GM12878 (cell line): ENCODE data around the gene FGR. TPM values are rescaled to one million over a fixed set of nuclear protein-coding genes. Genes with fewer than 3 reads are reported as not detected.

ENCODE experiments used
- ATAC-seq: fragments of 200-7000 bp; cut with Tn5 transposase; 3 replicates; pipeline ENCODE4 v1.9.1; 2020; ENCODE audit warnings: mild to moderate bottlenecking, moderate library complexity
- BruUV-seq: library from RNA; stranded (reverse); fragments of 400-500 nt; replicated peaks from 2 replicates; lab custom pipeline; 2021; lab: Mats Ljungman, UMichigan
- CTCF ChIA-PET: fragments of 300-600 bp; sonication (Branson Sonifier 250); formaldehyde crosslinking; extraction: SDS; loops from one replicate; lab custom pipeline; 2021; ENCODE audit warnings: inconsistent platforms; lab: Yijun Ruan, JAX
- POLR2A ChIA-PET: fragments of 350-600 bp; formaldehyde crosslinking; extraction: SDS; loops from one replicate; lab custom pipeline; 2021; ENCODE audit warnings: inconsistent platforms; lab: Charles Lee
- RAD21 ChIA-PET: fragments of 300-600 bp; sonication (Branson Sonifier 250); formaldehyde crosslinking; loops from one replicate; lab custom pipeline; 2023; ENCODE audit warnings: antibody characterized with exemption; ENCODE audit not compliant: unreplicated experiment; lab: Charles Lee
- SMC1A ChIA-PET: fragments of 300-600 bp; sonication (Branson Sonifier 250); formaldehyde crosslinking; loops from one replicate; lab custom pipeline; 2023; ENCODE audit not compliant: unreplicated experiment, uncharacterized antibody; lab: Charles Lee
- DNase-seq: peaks from one replicate; pipeline ENCODE4 v3.0.0-alpha.2; 2011; ENCODE audit warnings: low read depth, low spot score
- FAIRE-seq: peaks from 3 replicates; lab custom pipeline; 2011; peaks lifted over from hg19 to GRCh38; lab: Jason Lieb, UNC
- H2AFZ ChIP-seq: 2 replicates; pipeline ENCODE4 v1.6.0; 2011; ENCODE audit warnings: low read depth, low read length, control low read depth; ENCODE audit not compliant: control insufficient read depth
- H3K27ac ChIP-seq: 2 replicates; pipeline ENCODE4 v1.5.1; 2011; ENCODE audit warnings: control low read depth; ENCODE audit not compliant: control insufficient read depth, insufficient read depth
- H3K27me3 ChIP-seq, 2 experiments: replicated peaks in 1 of 2; 2 replicates each; pipeline versions ENCODE4 v1.6.0 to v1.6.1; 2011; ENCODE audit warnings: low read length in 1 of 2; ENCODE audit not compliant: control insufficient read depth in 2 of 2, insufficient read depth in 2 of 2
- H3K36me3 ChIP-seq, 2 experiments: 2 replicates each; pipeline ENCODE4 v1.5.1; 2011; ENCODE audit warnings: low read length in 1 of 2; ENCODE audit not compliant: control insufficient read depth in 2 of 2, insufficient read depth in 2 of 2
- H3K4me1 ChIP-seq: 2 replicates; pipeline ENCODE4 v1.6.1; 2011; ENCODE audit warnings: mild to moderate bottlenecking, low read length, moderate library complexity, mixed read lengths; ENCODE audit not compliant: control insufficient read depth, insufficient read depth
- H3K4me2 ChIP-seq: 2 replicates; pipeline ENCODE4 v1.6.0; 2011; ENCODE audit warnings: control low read depth; ENCODE audit not compliant: control insufficient read depth, insufficient read depth
- H3K4me3 ChIP-seq: fragments of 200-600 bp; sonication (generic); 2 replicates; pipeline ENCODE4 v1.5.1; 2016
- H3K79me2 ChIP-seq: 2 replicates; pipeline ENCODE4 v1.6.0; 2011; ENCODE audit warnings: low read length; ENCODE audit not compliant: control insufficient read depth, insufficient read depth
- H3K9ac ChIP-seq: 2 replicates; pipeline ENCODE4 v1.8.0; 2011; ENCODE audit warnings: low read length, control low read depth, mixed read lengths; ENCODE audit not compliant: control insufficient read depth, insufficient read depth
- H3K9me3 ChIP-seq: replicated peaks from 3 replicates; pipeline ENCODE4 v1.5.1; 2011; ENCODE audit warnings: mild to moderate bottlenecking, low read length; ENCODE audit not compliant: control insufficient read depth, insufficient read depth
- H4K20me1 ChIP-seq: 2 replicates; pipeline ENCODE4 v1.6.0; 2011; ENCODE audit not compliant: control insufficient read depth, insufficient read depth
- ASH2L ChIP-seq: fragments of 300-600, 200-600 bp; sonication (generic); IDR thresholded peaks from 2 replicates; pipeline ENCODE4 v1.6.1; 2017; ENCODE audit warnings: low read depth, mild to moderate bottlenecking, borderline replicate concordance
- BMI1 ChIP-seq: fragments of 450-650 bp; IDR thresholded peaks from 2 replicates; pipeline ENCODE4 v1.6.1; 2016; ENCODE audit warnings: mild to moderate bottlenecking, moderate library complexity, borderline replicate concordance
- EZH2 ChIP-seq: IDR thresholded peaks from 2 replicates; pipeline ENCODE4 v1.6.1; 2012; ENCODE audit warnings: low read depth, mild to moderate bottlenecking, control low read depth, inconsistent platforms, low read length, borderline replicate concordance; ENCODE audit not compliant: control insufficient read depth
- KLF5 ChIP-seq: fragments of 450-650 bp; IDR thresholded peaks from 2 replicates; pipeline ENCODE4 v1.6.1; 2014; ENCODE audit warnings: mild to moderate bottlenecking; ENCODE audit not compliant: partially characterized antibody
- LARP7 ChIP-seq: fragments of 450-650 bp; IDR thresholded peaks from 2 replicates; pipeline ENCODE4 v1.6.1; 2017; ENCODE audit warnings: mild to moderate bottlenecking
- MTA3 ChIP-seq: IDR thresholded peaks from 2 replicates; pipeline ENCODE4 v1.6.1; 2012; ENCODE audit warnings: low read length, inconsistent platforms, borderline replicate concordance
- MYB ChIP-seq: fragments of 150-350 bp; IDR thresholded peaks from 2 replicates; pipeline ENCODE4 v1.6.1; 2014; ENCODE audit warnings: mild to moderate bottlenecking, low read depth, low read length, borderline replicate concordance
- NR2C2 ChIP-seq: IDR thresholded peaks from 2 replicates; pipeline ENCODE4 v1.6.1; 2011; ENCODE audit warnings: borderline replicate concordance, low read depth; ENCODE audit not compliant: control insufficient read depth, insufficient read length
- RAD51 ChIP-seq: fragments of 450-650 bp; IDR thresholded peaks from 2 replicates; pipeline ENCODE4 v1.6.1; 2016; ENCODE audit warnings: moderate library complexity, mild to moderate bottlenecking, inconsistent platforms
- RBBP5 ChIP-seq: fragments of 200-600 bp; sonication (generic); conservative IDR thresholded peaks from 2 replicates; pipeline ENCODE4 v1.6.1; 2016
- SRF ChIP-seq, 2 experiments: IDR thresholded peaks; 2 replicates each; pipeline ENCODE4 v1.6.1; 2011; ENCODE audit warnings: low read depth in 2 of 2, low read length in 2 of 2, mild to moderate bottlenecking in 1 of 2, moderate library complexity in 1 of 2
- TARDBP ChIP-seq: IDR thresholded peaks from 2 replicates; pipeline ENCODE4 v1.6.1; 2016; ENCODE audit warnings: borderline replicate concordance
- TCF3 ChIP-seq: IDR thresholded peaks from 2 replicates; pipeline ENCODE4 v1.6.1; 2012; ENCODE audit warnings: low read depth, mild to moderate bottlenecking, low read length, borderline replicate concordance; ENCODE audit not compliant: insufficient read depth
- YBX1 ChIP-seq: fragments of 450-650 bp; IDR thresholded peaks from 2 replicates; pipeline ENCODE4 v1.6.1; 2016; ENCODE audit warnings: antibody characterized with exemption
- ZNF217 ChIP-seq: fragments of 450-650 bp; IDR thresholded peaks from 2 replicates; pipeline ENCODE4 v1.6.1; 2017; ENCODE audit warnings: antibody characterized with exemption, mild to moderate bottlenecking
- ZNF592 ChIP-seq: fragments of 450-650 bp; IDR thresholded peaks from 2 replicates; pipeline ENCODE4 v1.6.1; 2017; ENCODE audit warnings: mild to moderate bottlenecking, moderate library complexity
- ZNF622 ChIP-seq: fragments of 450-650 bp; IDR thresholded peaks from 2 replicates; pipeline ENCODE4 v1.6.1; 2017; ENCODE audit warnings: mild to moderate bottlenecking, inconsistent platforms
- WGBS: methylation state at CpG from one replicate; pipeline ENCODE4 v1.1.6; 2016; ENCODE audit warnings: low lambda C conversion rate; ENCODE audit not compliant: insufficient replicate concordance, insufficient coverage; ENCODE audit errors: missing lambda C conversion rate; 5-methylcytosine and 5-hydroxymethylcytosine counted together
- in situ Hi-C: fragments of 300-500 bp; cut with MboI; formaldehyde crosslinking; loops from 9 replicates; pipeline ENCODE4 v1.14.3; 2018; ENCODE audit warnings: mixed read lengths
- intact Hi-C: fragments of 100-400 bp; cut with micrococcal nuclease; formaldehyde crosslinking; loops from one replicate; pipeline ENCODE4 v1.14.2; 2022; ENCODE audit not compliant: unreplicated experiment
- polyA plus RNA-seq, 11 experiments: library from polyadenylated mRNA; depleted of rRNA in 4 of 11; unstranded in 6 of 11; stranded (reverse) in 5 of 11; fragments of >200 nt; fragmentation: Nextera tagmentation in 4 of 11; fragmentation: Illumina TruSeq in 1 of 11; extraction: Ambion mirVana in 4 of 11; extraction: Trizol in 1 of 11; gene quantifications; 1 replicate in 1 of 11; 2 replicates in 10 of 11; pipeline versions ENCODE4 v1.2.1 to v1.2.3, GENCODE V29; 2011 to 2016; ENCODE audit warnings: inconsistent platforms in 2 of 11, missing spikeins in 2 of 11, low read depth in 1 of 11
- total RNA-seq, 4 experiments: library from RNA; depleted of rRNA in 3 of 4; stranded (reverse); fragments of >200 nt in 3 of 4; fragmentation: Illumina TruSeq in 1 of 4; extraction: Trizol in 1 of 4; gene quantifications; 2 replicates each; pipeline versions ENCODE4 v1.2.1 to v1.2.3, GENCODE V29; 2013 to 2021
- TF ChIP-seq, protein P1 (sequence below): IDR thresholded peaks from 2 replicates; pipeline ENCODE4 v1.6.1; 2011; ENCODE audit warnings: borderline replicate concordance, low read depth, mild to moderate bottlenecking, moderate library complexity, low read length; ENCODE audit not compliant: insufficient read depth, poor library complexity, severe bottlenecking

FGR gene
- total and polyA plus RNA-seq, 10 of the 15 experiments (the other 5 are each of a cell fraction or from before 2014, with no cell fraction given): 10.9 to 193 (median 74.7) TPM

DNA sequence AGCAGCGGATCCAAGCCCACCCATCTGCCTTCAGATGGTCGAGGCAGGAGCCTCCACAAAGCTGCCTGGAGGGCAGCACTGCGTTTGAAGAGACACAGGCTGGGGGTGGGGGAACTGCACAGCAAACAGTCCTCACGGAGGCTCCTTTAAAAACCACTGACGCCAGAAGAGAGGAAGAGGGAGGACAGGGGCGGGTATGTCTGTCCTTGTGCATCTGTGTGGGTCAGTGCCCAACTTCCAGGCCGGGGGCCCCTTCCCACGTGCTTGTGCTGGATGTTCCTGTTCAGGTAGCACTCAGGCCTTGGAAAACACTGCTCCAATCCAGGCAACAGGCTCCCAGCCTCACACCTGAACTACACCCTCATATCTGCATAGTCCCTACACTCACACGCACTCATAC is 38.7 kb downstream of the FGR start:
- Histone ChIP-seq H3K79me2 (no peaks in the 10 kb centered on the region; the same call in none of the 2 replicates), H2AFZ (no peak overlapping the region), H3K4me2 (no peak overlapping the region), H3K9me3 (no peaks in the 10 kb centered on the region), H3K4me1 (peaks cover 42% of the 10 kb centered on the region), H3K9ac (no peak overlapping the region), H3K27ac (no peak overlapping the region), H3K4me3 (no peak overlapping the region), H3K27me3 (no peaks in the 10 kb centered on the region), H3K36me3 (no peaks in the 10 kb centered on the region; a peak in 2 of 4 replicates), H4K20me1 (0 out of 2 replicates have a peak, but pooled peaks cover 3% of the 10 kb centered on the region)
- FAIRE-seq (no peak), ATAC-seq (no peak), DNase-seq (no peak)
- intact Hi-C loops (no loop called here), in situ Hi-C loops (no loop called here)
- RAD21 ChIA-PET: interaction anchor here (0.6 to 1.2 kb wide), 2 partner anchors 25 to 98 kb away, joined by 5 read pairs; no protein-coding TSS in a partner anchor
- TF ChIP-seq ZNF592 (no peak), LARP7 (no peak), RBBP5 (no peak), NR2C2 (no peak), ZNF217 (no peak), TCF3 (no peak), MYB (no peak), MTA3 (no peak), KLF5 (no peak), ZNF622 (no peak), BMI1 (no peak), TARDBP (no peak), SRF (IDR thresholded peaks at IDR 0.05; ENCODE audit: low read depth in 2 of 2, low read length in 2 of 2) (no peak), YBX1 (no peak), ASH2L (no peak), EZH2 (no peak), RAD51 (no peak)
- TF ChIP-seq, protein P1, sequence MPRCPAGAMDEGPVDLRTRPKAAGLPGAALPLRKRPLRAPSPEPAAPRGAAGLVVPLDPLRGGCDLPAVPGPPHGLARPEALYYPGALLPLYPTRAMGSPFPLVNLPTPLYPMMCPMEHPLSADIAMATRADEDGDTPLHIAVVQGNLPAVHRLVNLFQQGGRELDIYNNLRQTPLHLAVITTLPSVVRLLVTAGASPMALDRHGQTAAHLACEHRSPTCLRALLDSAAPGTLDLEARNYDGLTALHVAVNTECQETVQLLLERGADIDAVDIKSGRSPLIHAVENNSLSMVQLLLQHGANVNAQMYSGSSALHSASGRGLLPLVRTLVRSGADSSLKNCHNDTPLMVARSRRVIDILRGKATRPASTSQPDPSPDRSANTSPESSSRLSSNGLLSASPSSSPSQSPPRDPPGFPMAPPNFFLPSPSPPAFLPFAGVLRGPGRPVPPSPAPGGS: no peak
- 56% methylated on average over 8 of the region's 9 CpGs for WGBS
- POLR2A ChIA-PET: interaction anchor here (1.3 kb wide), 1 partner anchor 19 kb away, joined by 3 read pairs; no protein-coding TSS in a partner anchor
- SMC1A ChIA-PET: interaction anchor here (0.9 to 3.1 kb wide), 4 partner anchors 9 to 40 kb away, joined by 3 to 9 read pairs (median 3); no protein-coding TSS in a partner anchor
- CTCF ChIA-PET: interaction anchor here (0.8 to 3.0 kb wide), 7 partner anchors 9 to 497 kb away, joined by 3 to 11 read pairs (median 4); no protein-coding TSS in a partner anchor
- no TSS peak for BruUV-seq
